ENCODE results near the gene BEST4.
"Not testable (repeated sequence)": the region's sequence is repeated elsewhere in the genome, so short reads cannot be mapped to it uniquely, and the experiment has no call there.

BEST4 gene

GRCh38 chr1:44829506-44830384, 41.8 kb upstream of the BEST4 start:
- DNase-seq (ENCODE audit: low read depth): no peak
- H3K4me3 ChIP-seq (ENCODE audit: low read depth, low read length): no peak overlapping the region
- no peak for TF ChIP-seq CTCF (IDR thresholded peaks at IDR 0.05; ENCODE audit: low read depth, low read length, missing control alignments)

- no peak for TF ChIP-seq CTCF (IDR thresholded peaks at IDR 0.05; ENCODE audit: low read depth, low read length, missing control alignments)
- H3K4me3 ChIP-seq (ENCODE audit: low read depth, low read length): no peak overlapping the region
- DNase-seq (ENCODE audit: low read depth): no peak
Observed at GRCh38 chr1:44828841-44829440, 41.0 kb upstream of the BEST4 start.

- DNase-seq (ENCODE audit: low read depth): no peak
- H3K4me3 ChIP-seq (ENCODE audit: low read depth, low read length): no peak overlapping the region
- TF ChIP-seq CTCF (IDR thresholded peaks at IDR 0.05; ENCODE audit: low read depth, low read length, missing control alignments): no peak
Observed at GRCh38 chr1:44828003-44828651, 40.2 kb upstream of the BEST4 start.

- DNase-seq (ENCODE audit: low read depth): no peak
- H3K4me3 ChIP-seq (ENCODE audit: low read depth, low read length): no peak overlapping the region
- peak; percentile 44 for TF ChIP-seq CTCF (IDR thresholded peaks at IDR 0.05; ENCODE audit: low read depth, low read length, missing control alignments)
Observed at GRCh38 chr1:44827197-44828002, 39.4 kb upstream of the BEST4 start.

- no peak for DNase-seq (ENCODE audit: low read depth)
- H3K4me3 ChIP-seq (ENCODE audit: low read depth, low read length): no peak overlapping the region
- no peak for TF ChIP-seq CTCF (IDR thresholded peaks at IDR 0.05; ENCODE audit: low read depth, low read length, missing control alignments)
Observed at GRCh38 chr1:44826375-44827196, 38.6 kb upstream of the BEST4 start.

- not testable (repeated sequence) for H3K4me3 ChIP-seq (ENCODE audit: low read depth, low read length)
Observed at GRCh38 chr1:44824392-44824791, 36.4 kb upstream of the BEST4 start.

More at GRCh38 chr1:44824392-44824791, 36.4 kb upstream of the BEST4 start:
- not testable (repeated sequence) for DNase-seq (ENCODE audit: low read depth)
